ENCODE data around the gene MYRFL.

The MYRFL gene

DNA sequence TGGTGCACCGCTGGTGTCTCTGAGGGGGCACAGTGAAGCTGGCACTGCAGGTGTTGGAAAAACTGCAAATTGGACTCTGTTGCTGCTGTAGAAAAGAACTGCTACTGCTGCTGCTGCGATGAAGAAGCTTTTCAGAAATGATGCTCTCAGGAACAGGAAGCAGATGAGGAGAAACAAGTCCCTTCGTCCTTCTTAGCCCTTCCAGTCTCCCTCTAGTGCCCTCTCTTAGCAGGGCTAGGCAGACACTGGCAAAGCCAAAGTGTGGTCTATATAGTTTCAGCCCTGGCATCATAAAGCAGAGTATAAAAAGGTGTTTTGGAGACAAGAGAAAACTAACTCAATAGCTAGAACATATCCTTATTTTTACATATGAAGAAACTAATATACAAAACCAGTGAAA is 174.5 kb downstream of the MYRFL start:
- H3K27ac ChIP-seq (ENCODE audit: low read length), result no peak overlapping the region

DNA sequence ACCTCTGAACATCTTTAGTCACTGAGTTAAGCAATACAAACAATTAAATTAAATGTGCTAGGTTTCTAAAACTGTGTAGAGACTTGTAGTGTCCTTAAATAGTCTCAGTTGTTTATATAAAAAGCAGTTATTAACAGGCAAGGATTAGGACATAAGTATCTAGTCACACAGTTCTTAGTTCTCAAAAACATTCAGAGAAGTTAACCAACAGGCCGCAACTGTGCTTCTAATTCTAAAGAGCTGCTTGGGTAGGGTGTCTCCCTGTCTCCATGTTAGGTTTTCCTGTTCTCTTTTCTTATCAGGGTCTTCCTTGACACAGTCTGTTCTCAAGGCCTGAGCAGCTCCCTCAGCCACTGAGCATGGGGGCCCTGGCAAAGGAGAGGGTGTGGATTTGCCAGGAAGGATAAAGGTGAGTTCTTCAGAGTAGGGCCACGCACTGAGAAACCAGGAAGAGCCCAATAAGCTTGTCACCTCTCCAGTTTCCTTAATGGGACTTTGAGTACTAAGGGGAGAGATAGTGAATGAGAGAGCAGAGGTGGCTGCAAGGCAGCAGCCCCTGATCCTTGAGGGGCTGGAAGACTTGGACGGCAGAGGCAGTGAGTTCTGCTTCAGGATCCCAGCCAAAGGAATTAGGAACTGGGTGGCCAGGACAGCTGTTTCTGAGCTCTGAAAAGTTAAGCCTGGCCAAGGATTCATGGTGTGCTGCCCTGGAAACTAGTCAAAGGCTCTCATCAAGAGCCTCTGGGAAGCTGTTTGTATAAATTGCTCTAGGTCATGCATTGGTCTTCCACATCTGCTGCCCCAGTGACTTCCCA is 177.3 kb downstream of the MYRFL start:
- no peaks in the 10 kb centered on the region for H3K36me3 ChIP-seq (replicated peaks; ENCODE audit: low read depth, low read length)
- H2AFZ ChIP-seq (ENCODE audit: low read depth, low read length), result no peak overlapping the region
- H3K4me1 ChIP-seq (ENCODE audit: low read length), result no peaks in the 10 kb centered on the region
- H3K9me3 ChIP-seq (ENCODE audit: insufficient read depth, low read length), result no peaks in the 10 kb centered on the region
- H3K9ac ChIP-seq (ENCODE audit: low read length), result no peak overlapping the region
- no peaks in the 10 kb centered on the region for H4K20me1 ChIP-seq (ENCODE audit: insufficient read depth, low read length)
- H3K79me2 ChIP-seq (ENCODE audit: low read length), result no peaks in the 10 kb centered on the region
- no peaks in the 10 kb centered on the region for H3K27me3 ChIP-seq (ENCODE audit: low read depth, low read length)
- no peak overlapping the region for H3K27ac ChIP-seq (ENCODE audit: low read length)
- no peak overlapping the region for H3K4me2 ChIP-seq (ENCODE audit: low read length)
- no peak overlapping the region for H3K4me3 ChIP-seq (ENCODE audit: low read length)
- TF ChIP-seq, protein P1, sequence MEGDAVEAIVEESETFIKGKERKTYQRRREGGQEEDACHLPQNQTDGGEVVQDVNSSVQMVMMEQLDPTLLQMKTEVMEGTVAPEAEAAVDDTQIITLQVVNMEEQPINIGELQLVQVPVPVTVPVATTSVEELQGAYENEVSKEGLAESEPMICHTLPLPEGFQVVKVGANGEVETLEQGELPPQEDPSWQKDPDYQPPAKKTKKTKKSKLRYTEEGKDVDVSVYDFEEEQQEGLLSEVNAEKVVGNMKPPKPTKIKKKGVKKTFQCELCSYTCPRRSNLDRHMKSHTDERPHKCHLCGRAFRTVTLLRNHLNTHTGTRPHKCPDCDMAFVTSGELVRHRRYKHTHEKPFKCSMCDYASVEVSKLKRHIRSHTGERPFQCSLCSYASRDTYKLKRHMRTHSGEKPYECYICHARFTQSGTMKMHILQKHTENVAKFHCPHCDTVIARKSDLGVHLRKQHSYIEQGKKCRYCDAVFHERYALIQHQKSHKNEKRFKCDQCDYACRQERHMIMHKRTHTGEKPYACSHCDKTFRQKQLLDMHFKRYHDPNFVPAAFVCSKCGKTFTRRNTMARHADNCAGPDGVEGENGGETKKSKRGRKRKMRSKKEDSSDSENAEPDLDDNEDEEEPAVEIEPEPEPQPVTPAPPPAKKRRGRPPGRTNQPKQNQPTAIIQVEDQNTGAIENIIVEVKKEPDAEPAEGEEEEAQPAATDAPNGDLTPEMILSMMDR (IDR thresholded peaks at IDR 0.05; ENCODE audit: low read depth, low read length), result no peak
- TF ChIP-seq EZH2phosphoT487 (IDR thresholded peaks at IDR 0.05; ENCODE audit: low read depth), result no peak

More for the DNA sequence above, 174.5 kb downstream of the MYRFL start:
- Histone ChIP-seq H3K27me3 (ENCODE audit: low read depth, low read length) (no peaks in the 10 kb centered on the region), H3K36me3 (replicated peaks; ENCODE audit: low read depth, low read length) (no peaks in the 10 kb centered on the region), H2AFZ (ENCODE audit: low read depth, low read length) (no peak overlapping the region), H3K79me2 (ENCODE audit: low read length) (no peaks in the 10 kb centered on the region), H3K4me1 (ENCODE audit: low read length) (no peaks in the 10 kb centered on the region), H3K9me3 (ENCODE audit: insufficient read depth, low read length) (no peaks in the 10 kb centered on the region), H3K4me2 (ENCODE audit: low read length) (no peak overlapping the region), H3K4me3 (ENCODE audit: low read length) (no peak overlapping the region), H4K20me1 (ENCODE audit: insufficient read depth, low read length) (no peaks in the 10 kb centered on the region), H3K9ac (ENCODE audit: low read length) (no peak overlapping the region)
- TF ChIP-seq EZH2phosphoT487 (IDR thresholded peaks at IDR 0.05; ENCODE audit: low read depth), result no peak
- TF ChIP-seq, protein P1 (IDR thresholded peaks at IDR 0.05; ENCODE audit: low read depth, low read length), result no peak

DNA sequence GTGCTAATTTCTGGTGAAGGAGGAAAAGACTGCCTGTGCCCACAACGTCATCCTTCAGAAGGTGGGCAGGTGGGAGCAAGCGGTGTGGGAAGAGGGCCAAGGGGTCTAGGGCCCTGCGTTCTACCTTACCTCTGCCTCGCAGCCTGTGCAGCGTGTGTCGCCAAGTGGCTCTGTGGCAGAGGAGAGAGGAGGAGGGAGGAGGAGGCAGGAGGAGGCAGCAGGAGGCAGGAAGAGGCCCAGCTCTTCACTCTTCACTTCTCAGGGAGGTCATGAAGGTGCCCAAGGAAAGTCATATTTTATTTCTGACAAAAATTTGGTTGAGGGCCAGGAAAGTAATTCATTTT is 177.9 kb downstream of the MYRFL start:
- TF ChIP-seq EZH2phosphoT487 (IDR thresholded peaks at IDR 0.05; ENCODE audit: low read depth), result no peak
- TF ChIP-seq, protein P1 (IDR thresholded peaks at IDR 0.05; ENCODE audit: low read depth, low read length), result no peak
- Histone ChIP-seq H3K4me1 (ENCODE audit: low read length) (no peaks in the 10 kb centered on the region), H3K4me2 (ENCODE audit: low read length) (no peak overlapping the region), H4K20me1 (ENCODE audit: insufficient read depth, low read length) (no peaks in the 10 kb centered on the region), H3K9me3 (ENCODE audit: insufficient read depth, low read length) (no peaks in the 10 kb centered on the region), H3K27me3 (ENCODE audit: low read depth, low read length) (no peaks in the 10 kb centered on the region), H3K9ac (ENCODE audit: low read length) (no peak overlapping the region), H2AFZ (ENCODE audit: low read depth, low read length) (no peak overlapping the region), H3K27ac (ENCODE audit: low read length) (no peak overlapping the region), H3K79me2 (ENCODE audit: low read length) (no peaks in the 10 kb centered on the region), H3K36me3 (replicated peaks; ENCODE audit: low read depth, low read length) (no peaks in the 10 kb centered on the region), H3K4me3 (ENCODE audit: low read length) (no peak overlapping the region)

DNA sequence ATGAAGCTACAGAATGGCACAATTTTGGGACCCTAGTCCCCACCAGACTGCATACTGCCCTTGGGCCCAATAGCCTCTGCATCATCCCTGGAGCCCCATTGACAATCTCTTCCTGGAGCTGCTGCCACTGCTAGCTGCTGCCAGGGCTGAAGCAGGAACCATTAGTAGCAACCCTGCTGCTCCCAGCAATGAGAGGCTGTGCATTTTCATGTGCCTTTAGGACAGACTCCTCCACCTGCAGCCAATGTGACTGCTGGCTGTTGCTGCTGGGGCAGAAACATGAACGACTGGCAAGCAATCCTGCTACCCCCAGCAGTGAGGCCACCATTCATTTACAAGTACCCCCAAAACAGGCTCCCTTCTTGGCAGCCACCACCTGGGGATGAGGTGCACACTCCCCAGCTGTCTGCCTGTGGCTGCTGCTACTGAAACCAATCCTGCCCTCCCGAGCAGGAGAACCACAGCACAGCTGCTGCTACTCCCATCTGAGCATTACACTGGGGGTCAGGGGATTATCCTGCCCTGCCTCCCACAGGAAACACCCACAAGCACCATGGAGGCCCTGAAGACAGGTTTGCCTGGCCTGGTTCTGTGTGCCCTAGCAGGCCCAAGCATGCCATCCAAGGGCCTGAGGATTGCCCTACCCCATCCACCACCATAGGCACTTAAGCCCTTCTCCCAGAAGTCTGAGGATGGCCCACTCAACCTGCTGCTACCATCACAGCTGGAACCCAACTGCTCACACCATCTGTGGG is 181.0 kb downstream of the MYRFL start:
- Histone ChIP-seq H3K4me2 (ENCODE audit: low read length) (no peak overlapping the region), H2AFZ (ENCODE audit: low read depth, low read length) (no peak overlapping the region), H3K27ac (ENCODE audit: low read length) (no peak overlapping the region)

More for the DNA sequence above, 181.0 kb downstream of the MYRFL start:
- H3K4me3 ChIP-seq (ENCODE audit: low read length), result no peak overlapping the region
- H3K27me3 ChIP-seq (ENCODE audit: low read depth, low read length), result no peaks in the 10 kb centered on the region
- TF ChIP-seq EZH2phosphoT487 (IDR thresholded peaks at IDR 0.05; ENCODE audit: low read depth), result no peak
- TF ChIP-seq, protein P1 (IDR thresholded peaks at IDR 0.05; ENCODE audit: low read depth, low read length), result no peak
- H3K9me3 ChIP-seq (ENCODE audit: insufficient read depth, low read length), result peaks cover 5% of the 10 kb centered on the region; the same call in 1 of the 2 replicates
- H3K4me1 ChIP-seq (ENCODE audit: low read length), result no peaks in the 10 kb centered on the region
- H3K79me2 ChIP-seq (ENCODE audit: low read length), result no peaks in the 10 kb centered on the region
- no peaks in the 10 kb centered on the region for H3K36me3 ChIP-seq (replicated peaks; ENCODE audit: low read depth, low read length)
- no peaks in the 10 kb centered on the region for H4K20me1 ChIP-seq (ENCODE audit: insufficient read depth, low read length)
- no peak overlapping the region for H3K9ac ChIP-seq (ENCODE audit: low read length)

Data from OCI-LY3 (cell line).